ENCODE results near the gene SIN3B.

SIN3B gene

GRCh38 chr19:16889883-16890460 is 60.8 kb downstream of the SIN3B start:
- no peak for DNase-seq

GRCh38 chr19:16890461-16891184 is 61.4 kb downstream of the SIN3B start:
- DNase-seq = no peak

- no peak for DNase-seq
Measured at GRCh38 chr19:16891696-16892382, 62.6 kb downstream of the SIN3B start.

GRCh38 chr19:16892436-16892835 is 63.2 kb downstream of the SIN3B start:
- no peak for DNase-seq

- DNase-seq = no peak
Measured at GRCh38 chr19:16892868-16893685, 63.9 kb downstream of the SIN3B start.

- no peak for DNase-seq
Measured at GRCh38 chr19:16893686-16893989, 64.4 kb downstream of the SIN3B start.

GRCh38 chr19:16894080-16894479 is 64.9 kb downstream of the SIN3B start:
- DNase-seq = no peak

- DNase-seq = no peak
Measured at GRCh38 chr19:16895467-16896145, 66.4 kb downstream of the SIN3B start.

GRCh38 chr19:16896146-16897028 is 67.2 kb downstream of the SIN3B start:
- DNase-seq = no peak

- DNase-seq = no peak
Measured at GRCh38 chr19:16897029-16897855, 68.0 kb downstream of the SIN3B start.

- DNase-seq = no peak
Measured at GRCh38 chr19:16897856-16898161, 68.6 kb downstream of the SIN3B start.

GRCh38 chr19:16898361-16899015 is 69.3 kb downstream of the SIN3B start:
- no peak for DNase-seq

- no peak for DNase-seq
Measured at GRCh38 chr19:16899566-16900075, 70.4 kb downstream of the SIN3B start.

- DNase-seq = no peak
Measured at GRCh38 chr19:16901491-16902175, 72.4 kb downstream of the SIN3B start.

- DNase-seq = no peak
Measured at GRCh38 chr19:16902545-16902944, 73.3 kb downstream of the SIN3B start.

- DNase-seq = no peak
Measured at GRCh38 chr19:16903347-16903746, 74.1 kb downstream of the SIN3B start.

GRCh38 chr19:16904599-16904998 is 75.4 kb downstream of the SIN3B start:
- no peak for DNase-seq

- DNase-seq = no peak
Measured at GRCh38 chr19:16908759-16909158, 79.6 kb downstream of the SIN3B start.

- DNase-seq = no peak
Measured at GRCh38 chr19:16911046-16911445, 81.8 kb downstream of the SIN3B start.

GRCh38 chr19:16912780-16913179 is 83.6 kb downstream of the SIN3B start:
- no peak for DNase-seq

Measured in KG1 (cell line).